Kidney epithelial cell (primary cell): ENCODE measurements around the gene CLEC11A. TPM values are rescaled to one million over a fixed set of nuclear protein-coding genes. Genes with fewer than 3 reads are reported as not detected.
"Not testable (repeated sequence)": the region's sequence is repeated elsewhere in the genome, so short reads cannot be mapped to it uniquely, and the experiment has no call there.

Experiments
- DNase-seq: peaks from one replicate; pipeline ENCODE4 v3.0.0-alpha.2; 2010; ENCODE audit warnings: low read depth
- H3K27me3 ChIP-seq: 2 replicates; pipeline ENCODE4 v1.6.0; 2011; ENCODE audit warnings: low read length; ENCODE audit not compliant: control insufficient read depth, insufficient read depth
- H3K36me3 ChIP-seq: 2 replicates; pipeline ENCODE4 v1.5.1; 2011; ENCODE audit warnings: low read length; ENCODE audit not compliant: control insufficient read depth, insufficient read depth
- H3K4me3 ChIP-seq: 2 replicates; pipeline ENCODE4 v1.5.1; 2011; ENCODE audit warnings: low read depth, mild to moderate bottlenecking, control low read depth, low read length
- total RNA-seq: library from RNA; depleted of rRNA; stranded (reverse); fragments of >200 nt; gene quantifications from 2 replicates; pipeline ENCODE4 v1.2.3, GENCODE V29; 2015
- TF ChIP-seq, protein P1 (sequence below): IDR thresholded peaks from 2 replicates; pipeline ENCODE4 v1.5.1; 2011; ENCODE audit warnings: mild to moderate bottlenecking, moderate library complexity, low read length, control low read depth, inconsistent platforms; ENCODE audit not compliant: insufficient read depth, poor library complexity, severe bottlenecking

CLEC11A gene
- total RNA-seq, 1 donor from 2014 or later: 6.0 TPM

DNA sequence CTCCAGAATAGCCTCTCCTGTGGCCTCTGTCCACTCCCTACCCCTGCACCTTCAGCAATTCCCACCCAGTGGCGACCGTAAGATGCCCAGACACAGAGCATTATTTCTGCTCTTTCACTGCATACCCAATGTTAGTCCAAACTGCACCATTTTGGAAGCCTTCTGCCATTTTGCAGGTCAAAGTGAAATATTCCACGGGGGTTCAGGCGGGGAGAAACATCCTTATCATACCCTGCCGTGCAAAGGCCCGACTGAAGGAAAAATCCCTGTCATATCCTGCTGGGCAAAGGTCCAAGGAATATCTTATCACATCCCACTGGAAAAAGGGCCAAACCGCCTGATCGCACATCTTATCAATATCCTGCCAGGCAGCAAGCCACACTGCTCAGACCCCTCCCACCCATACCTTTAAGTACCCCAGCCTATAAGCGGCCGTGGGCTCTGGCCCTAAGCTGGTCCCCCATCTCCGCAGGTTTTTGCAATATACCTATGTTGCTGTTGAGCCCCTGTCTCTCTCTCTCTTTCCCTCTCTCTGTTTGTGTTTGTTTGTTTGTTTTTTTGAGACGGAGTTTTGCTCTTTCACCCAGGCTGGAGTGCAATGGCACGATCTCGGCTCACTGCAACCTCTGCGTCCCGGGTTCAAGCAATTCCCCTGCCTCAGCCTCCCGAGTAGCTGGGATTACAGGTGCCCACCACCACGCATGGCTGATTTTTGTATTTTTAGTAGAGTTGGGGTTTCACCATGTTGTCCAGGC lies 18.2 kb downstream of the CLEC11A start:
- TF ChIP-seq, protein P1, sequence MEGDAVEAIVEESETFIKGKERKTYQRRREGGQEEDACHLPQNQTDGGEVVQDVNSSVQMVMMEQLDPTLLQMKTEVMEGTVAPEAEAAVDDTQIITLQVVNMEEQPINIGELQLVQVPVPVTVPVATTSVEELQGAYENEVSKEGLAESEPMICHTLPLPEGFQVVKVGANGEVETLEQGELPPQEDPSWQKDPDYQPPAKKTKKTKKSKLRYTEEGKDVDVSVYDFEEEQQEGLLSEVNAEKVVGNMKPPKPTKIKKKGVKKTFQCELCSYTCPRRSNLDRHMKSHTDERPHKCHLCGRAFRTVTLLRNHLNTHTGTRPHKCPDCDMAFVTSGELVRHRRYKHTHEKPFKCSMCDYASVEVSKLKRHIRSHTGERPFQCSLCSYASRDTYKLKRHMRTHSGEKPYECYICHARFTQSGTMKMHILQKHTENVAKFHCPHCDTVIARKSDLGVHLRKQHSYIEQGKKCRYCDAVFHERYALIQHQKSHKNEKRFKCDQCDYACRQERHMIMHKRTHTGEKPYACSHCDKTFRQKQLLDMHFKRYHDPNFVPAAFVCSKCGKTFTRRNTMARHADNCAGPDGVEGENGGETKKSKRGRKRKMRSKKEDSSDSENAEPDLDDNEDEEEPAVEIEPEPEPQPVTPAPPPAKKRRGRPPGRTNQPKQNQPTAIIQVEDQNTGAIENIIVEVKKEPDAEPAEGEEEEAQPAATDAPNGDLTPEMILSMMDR: no peak
- Histone ChIP-seq H3K36me3 (no peaks in the 10 kb centered on the region), H3K4me3 (no peak overlapping the region), H3K27me3 (no peaks in the 10 kb centered on the region)
- DNase-seq: no peak

DNA sequence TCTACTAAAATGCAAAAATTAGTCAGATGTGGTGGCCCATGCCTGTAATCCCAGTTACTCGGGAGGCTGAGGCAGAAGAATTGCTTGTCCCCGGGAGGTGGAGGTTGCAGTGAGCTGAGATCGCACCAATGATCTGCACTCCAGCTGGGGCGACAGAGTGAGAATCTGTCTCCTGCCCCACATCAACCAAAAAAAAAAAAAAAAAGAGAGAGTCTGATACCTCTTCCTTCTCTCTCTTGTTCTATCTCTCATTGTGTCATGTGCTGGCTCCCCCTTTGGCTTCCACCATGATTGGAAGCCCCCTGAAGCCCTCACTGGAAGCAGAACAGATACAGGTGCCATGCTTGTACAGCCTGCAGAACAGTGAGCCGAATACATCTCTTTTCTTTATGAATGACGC lies 20.4 kb downstream of the CLEC11A start:
- H3K4me3 ChIP-seq: no peak overlapping the region
- H3K36me3 ChIP-seq: no peaks in the 10 kb centered on the region
- H3K27me3 ChIP-seq: no peaks in the 10 kb centered on the region
- TF ChIP-seq, protein P1: no peak
- DNase-seq: no peak

DNA sequence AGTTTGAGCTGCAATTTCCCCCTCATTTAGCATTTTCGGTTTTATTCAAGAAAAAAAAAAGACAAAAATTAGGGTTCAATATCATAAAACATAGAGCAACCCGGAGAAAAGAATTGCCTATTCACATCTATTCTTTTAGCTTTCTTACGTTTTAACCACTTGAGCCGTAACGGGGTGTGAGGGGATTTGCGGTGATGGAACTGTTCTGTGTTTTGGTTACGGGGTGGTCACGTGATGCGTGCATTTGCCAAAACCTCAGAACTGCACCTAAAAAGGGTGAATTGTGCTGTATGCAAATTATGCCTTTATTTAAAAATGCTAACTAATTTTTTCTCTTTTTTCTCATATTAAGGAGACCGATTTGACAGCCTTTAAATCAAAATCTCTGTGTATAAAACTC lies 22.1 kb downstream of the CLEC11A start:
- TF ChIP-seq, protein P1: no peak

DNA sequence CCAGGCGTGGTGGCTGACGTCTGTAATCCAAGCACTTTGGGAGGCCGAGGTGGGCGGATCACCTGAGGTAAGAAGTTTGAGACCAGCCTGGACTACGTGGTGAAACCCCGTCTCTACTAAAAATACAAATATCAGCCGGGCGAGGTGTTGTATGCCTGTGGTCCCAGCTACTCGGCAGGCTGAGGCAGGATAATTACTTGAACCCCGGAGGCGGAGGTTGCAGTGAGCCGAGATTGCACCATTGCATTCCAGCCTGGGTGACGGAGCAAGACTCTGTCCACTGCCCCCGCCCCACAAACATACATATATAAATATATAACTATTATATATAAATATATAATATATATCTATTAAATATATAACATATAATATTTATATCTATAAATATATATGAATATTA lies 24.0 kb downstream of the CLEC11A start:
- H3K27me3 ChIP-seq, DNase-seq: not testable (repeated sequence)

More for the DNA sequence above, 22.1 kb downstream of the CLEC11A start:
- Histone ChIP-seq H3K4me3 (no peak overlapping the region), H3K27me3 (no peaks in the 10 kb centered on the region), H3K36me3 (no peaks in the 10 kb centered on the region)
- DNase-seq: no peak

DNA sequence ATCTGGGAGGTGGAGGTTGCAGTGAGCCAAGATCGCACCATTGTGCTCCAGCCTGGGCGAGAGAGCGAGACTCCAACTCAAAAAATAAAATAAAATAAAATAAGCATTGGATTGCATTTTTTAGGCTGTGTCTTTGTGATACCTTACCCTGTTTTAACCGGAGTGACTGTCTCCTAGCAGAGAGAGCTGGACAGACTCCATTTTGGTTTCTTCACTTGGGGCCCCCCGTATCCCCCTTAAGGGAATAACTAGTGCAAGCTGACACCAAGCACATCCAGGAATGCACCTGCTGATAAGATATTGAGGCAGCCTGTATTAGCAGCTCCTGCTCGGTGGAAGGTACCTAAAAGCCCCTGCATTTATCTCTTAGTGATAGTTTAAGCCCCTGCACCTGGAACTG lies 26.3 kb downstream of the CLEC11A start:
- H3K27me3 ChIP-seq: no peaks in the 10 kb centered on the region
- H3K4me3 ChIP-seq: no peak overlapping the region
- H3K36me3 ChIP-seq: no peaks in the 10 kb centered on the region
- no peak for DNase-seq
- TF ChIP-seq, protein P1: no peak

More for the DNA sequence above, 24.0 kb downstream of the CLEC11A start:
- H3K36me3 ChIP-seq, H3K4me3 ChIP-seq: not testable (repeated sequence)

DNA sequence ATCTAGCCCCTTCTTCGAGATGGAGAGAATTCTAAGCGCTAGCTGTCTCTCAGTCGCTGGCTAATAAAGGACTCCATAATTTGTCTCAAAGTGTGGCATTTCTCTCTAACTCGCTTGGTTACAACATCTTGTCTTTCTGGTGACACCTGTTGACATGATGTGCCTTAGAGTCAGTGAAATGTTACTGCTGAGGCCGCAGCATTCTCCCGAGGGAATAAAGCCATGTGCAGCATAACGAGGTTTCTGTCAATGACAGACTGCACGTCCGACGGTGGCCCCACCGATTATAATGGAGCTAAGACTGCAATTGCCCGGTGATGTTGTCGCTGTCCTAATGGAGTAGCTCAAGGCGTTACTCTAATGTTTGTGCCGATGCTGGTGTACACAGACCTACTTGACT lies 26.8 kb downstream of the CLEC11A start:
- TF ChIP-seq, protein P1: no peak
- no peaks in the 10 kb centered on the region for H3K36me3 ChIP-seq
- H3K27me3 ChIP-seq: no peaks in the 10 kb centered on the region
- no peak for DNase-seq
- H3K4me3 ChIP-seq: no peak overlapping the region
